Fibroblast of the aortic adventitia (primary cell): Measurements from ENCODE around the gene ZNF385B. TPM values are rescaled to one million over a fixed set of nuclear protein-coding genes. Genes with fewer than 3 reads are reported as not detected.
"Not testable (repeated sequence)": the region's sequence is repeated elsewhere in the genome, so short reads cannot be mapped to it uniquely, and the experiment has no call there.

ENCODE experiments used
- DNase-seq: peaks from one replicate; pipeline ENCODE4 v3.0.0-alpha.2; 2010; ENCODE audit warnings: low read depth
- H3K4me3 ChIP-seq: 2 replicates; pipeline ENCODE4 v1.5.1; 2011; ENCODE audit warnings: low read depth, mild to moderate bottlenecking, control low read depth, low read length, moderate library complexity
- total RNA-seq: library from RNA; depleted of rRNA; stranded (reverse); fragments of >200 nt; gene quantifications from 2 replicates; pipeline ENCODE4 v1.2.3, GENCODE V29; 2012; ENCODE audit warnings: low replicate concordance
- TF ChIP-seq, protein P1 (sequence below): IDR thresholded peaks from 2 replicates; pipeline ENCODE4 v1.5.1; 2011; ENCODE audit warnings: mild to moderate bottlenecking, low read length, control low read depth, inconsistent platforms; ENCODE audit not compliant: insufficient read depth

Gene ZNF385B
- total RNA-seq, 1 donor = 4.8 TPM

DNA sequence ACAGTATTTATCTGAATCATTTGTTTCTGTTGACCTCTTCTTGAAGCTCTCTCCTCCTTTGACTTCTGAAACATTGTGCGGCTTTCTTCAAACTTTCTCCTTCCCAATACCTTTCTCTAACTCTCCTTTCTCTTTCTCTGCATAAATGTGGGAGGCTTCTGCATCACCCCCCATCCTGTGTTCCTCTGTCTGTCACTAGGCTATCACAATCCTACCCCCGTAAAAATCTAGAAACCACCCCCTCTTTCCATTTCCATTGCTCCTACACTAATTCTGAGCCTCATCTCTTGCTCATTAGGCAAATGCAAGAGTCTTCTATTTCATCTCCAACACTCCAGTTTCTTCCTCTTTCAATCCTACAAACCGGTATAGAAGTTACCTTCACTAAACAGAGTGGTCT, 32.2 kb upstream of the ZNF385B start:
- TF ChIP-seq, protein P1, sequence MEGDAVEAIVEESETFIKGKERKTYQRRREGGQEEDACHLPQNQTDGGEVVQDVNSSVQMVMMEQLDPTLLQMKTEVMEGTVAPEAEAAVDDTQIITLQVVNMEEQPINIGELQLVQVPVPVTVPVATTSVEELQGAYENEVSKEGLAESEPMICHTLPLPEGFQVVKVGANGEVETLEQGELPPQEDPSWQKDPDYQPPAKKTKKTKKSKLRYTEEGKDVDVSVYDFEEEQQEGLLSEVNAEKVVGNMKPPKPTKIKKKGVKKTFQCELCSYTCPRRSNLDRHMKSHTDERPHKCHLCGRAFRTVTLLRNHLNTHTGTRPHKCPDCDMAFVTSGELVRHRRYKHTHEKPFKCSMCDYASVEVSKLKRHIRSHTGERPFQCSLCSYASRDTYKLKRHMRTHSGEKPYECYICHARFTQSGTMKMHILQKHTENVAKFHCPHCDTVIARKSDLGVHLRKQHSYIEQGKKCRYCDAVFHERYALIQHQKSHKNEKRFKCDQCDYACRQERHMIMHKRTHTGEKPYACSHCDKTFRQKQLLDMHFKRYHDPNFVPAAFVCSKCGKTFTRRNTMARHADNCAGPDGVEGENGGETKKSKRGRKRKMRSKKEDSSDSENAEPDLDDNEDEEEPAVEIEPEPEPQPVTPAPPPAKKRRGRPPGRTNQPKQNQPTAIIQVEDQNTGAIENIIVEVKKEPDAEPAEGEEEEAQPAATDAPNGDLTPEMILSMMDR = no peak
- no peak overlapping the region for H3K4me3 ChIP-seq
- DNase-seq = no peak

DNA sequence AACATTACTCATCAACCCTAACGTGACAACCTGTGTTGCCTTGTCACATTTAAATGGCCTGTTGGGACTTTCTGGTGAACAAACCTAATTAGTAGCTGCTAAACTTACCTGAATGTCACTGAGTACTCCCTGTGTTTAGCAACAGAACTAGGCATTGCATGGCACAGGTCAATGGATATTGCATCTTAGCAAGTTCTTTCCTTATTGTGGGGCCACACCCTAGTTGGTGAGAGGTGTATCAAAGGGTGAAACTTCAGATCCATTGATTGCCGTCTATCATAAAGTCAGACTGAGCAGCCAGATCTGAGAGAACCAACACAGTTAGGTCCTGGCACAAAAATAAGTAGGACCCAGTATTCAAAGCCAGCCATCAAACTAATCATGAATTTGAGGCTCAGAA, 29.8 kb upstream of the ZNF385B start:
- H3K4me3 ChIP-seq = no peak overlapping the region
- no peak for DNase-seq

DNA sequence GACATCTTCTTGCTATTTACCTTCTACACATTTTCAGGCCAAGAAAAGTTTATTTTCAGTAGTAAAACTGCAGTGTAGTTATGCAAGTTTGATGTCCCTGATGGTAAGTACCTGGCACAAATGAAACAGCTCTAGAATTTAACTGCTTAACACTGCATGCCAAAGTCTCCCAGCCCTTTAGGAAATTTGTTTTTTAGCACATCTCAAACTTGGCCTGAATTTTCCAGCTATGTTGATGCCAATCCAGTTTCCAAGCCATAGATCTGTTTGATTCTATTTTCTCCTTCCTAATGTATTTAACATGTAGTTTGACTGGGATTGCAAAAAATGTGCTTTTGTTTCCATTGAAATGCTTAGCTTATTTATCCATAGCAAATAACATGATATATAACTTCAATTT, 29.3 kb upstream of the ZNF385B start:
- DNase-seq = no peak

More for the DNA sequence above, 29.8 kb upstream of the ZNF385B start:
- TF ChIP-seq, protein P1 = no peak

DNA sequence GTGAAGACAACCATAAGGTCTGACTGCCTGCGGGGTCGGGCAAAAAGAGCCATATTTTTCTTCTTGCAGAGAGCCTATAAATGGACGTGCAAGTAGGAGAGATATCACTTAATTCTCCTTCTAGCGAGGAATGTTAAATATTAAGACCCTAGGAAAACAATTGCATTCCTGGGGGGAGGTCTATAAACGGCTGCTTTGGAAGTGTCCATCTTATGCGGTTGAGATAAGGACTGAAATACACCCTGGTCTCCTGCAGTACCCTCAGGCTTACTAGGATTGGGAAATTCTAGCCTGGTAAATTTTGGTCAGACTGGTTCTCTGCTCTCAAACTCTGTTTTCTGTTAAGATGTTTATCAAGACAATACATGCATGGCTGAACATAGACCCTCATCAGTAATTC, 27.2 kb upstream of the ZNF385B start:
- DNase-seq, H3K4me3 ChIP-seq: not testable (repeated sequence)

More for the DNA sequence above, 29.3 kb upstream of the ZNF385B start:
- TF ChIP-seq, protein P1 = no peak
- H3K4me3 ChIP-seq = no peak overlapping the region

DNA sequence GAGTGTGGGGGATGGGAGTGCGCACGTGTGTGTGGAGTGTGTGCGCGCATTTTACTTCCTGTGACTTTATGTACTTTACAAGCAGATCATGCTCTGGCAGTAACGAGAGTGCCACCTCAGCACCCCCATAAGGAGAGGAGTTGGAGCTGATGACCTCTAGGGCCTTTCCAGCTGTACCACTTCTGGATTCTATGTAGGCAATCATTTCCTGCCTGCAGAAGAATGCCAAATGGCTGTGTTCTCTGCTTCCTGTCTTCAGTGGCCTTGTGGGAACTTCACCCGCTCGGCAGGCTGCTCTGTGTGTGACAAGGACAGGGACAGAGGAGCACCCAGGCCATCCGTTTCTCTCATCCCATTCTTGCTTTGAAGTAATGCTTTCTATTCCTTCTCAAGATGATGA, 22.8 kb upstream of the ZNF385B start:
- TF ChIP-seq, protein P1 = no peak
- no peak overlapping the region for H3K4me3 ChIP-seq
- no peak for DNase-seq

DNA sequence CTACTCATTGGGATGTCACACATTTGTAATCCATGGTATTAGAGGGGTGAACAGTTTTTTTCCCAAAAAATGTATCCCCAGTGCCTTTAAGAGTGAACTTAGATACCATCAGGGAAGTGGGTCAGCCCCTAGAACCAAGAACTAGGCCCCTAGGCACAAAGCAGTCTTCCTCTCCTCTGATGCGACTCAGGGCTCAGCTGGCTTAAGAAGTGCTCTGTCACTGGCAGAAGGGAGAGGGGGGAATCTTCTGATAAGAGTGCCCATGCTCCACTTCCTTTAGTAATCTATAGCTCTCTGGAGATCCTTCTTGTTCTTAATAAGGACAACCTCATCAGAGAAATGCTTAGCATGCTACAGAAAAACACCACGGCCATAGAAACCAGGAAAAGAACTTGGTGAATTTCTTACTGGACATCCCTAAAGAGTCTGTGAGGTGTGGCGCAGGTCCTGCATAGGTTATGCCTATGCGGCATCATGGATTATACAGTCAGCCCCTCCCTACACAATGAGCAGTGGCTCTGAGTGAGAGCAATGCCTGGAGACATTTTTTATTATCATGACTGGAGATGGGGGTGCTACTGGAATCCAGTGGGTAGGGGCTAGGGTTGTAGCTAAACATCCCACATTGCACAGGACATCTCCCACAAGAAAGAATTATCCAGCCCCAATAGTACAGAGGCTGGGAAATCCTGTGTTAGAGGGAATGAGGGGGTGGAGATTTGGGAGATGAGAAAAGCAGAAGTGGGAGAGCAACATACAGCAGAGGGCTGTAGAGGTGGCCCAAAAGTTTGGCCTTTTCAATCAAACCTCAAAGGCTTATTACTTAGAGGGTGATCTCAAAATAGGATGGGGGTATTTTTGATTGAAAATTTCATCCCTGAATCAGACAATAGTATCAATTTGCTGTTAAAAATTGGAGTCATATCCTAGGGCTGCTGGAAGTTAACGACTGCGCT, 21.7 kb upstream of the ZNF385B start:
- no peak for DNase-seq
- H3K4me3 ChIP-seq = no peak overlapping the region
- TF ChIP-seq, protein P1 = no peak

DNA sequence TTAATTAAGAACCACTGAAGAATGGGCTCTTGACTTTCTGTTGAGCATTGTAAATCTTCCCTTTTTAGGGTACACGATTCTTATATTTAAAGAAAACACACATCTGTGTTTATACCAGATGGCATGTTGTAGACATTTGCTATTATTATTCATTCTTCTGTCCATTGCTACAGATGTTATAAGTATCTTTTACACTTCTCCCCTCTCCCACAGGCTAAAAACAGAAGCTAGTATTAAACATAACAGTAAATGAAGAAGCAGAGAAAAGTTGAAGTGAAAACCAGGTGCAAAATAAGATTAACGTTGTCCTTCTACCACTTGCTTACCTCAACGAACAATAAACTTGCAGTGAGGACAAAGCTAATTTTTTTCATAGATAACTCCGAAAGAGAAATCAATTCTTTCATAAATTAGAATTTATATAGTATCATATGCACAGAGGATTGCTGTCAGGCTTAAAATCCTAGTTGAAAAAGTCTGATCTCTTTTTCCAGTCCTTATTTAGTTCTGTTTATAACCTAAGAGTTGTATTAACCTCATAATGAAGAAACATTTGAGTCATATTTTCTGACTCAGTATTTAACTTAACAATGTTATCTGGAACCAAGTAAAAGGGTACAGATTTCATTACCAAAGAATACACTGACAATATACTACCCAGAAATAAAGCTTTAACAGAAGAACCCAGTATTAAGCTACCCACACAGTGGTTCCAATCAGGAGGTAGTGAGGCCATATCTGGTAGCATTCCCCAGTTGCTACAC, 16.4 kb upstream of the ZNF385B start:
- TF ChIP-seq, protein P1 = no peak
- H3K4me3 ChIP-seq = no peak overlapping the region
- DNase-seq = peak; percentile 41
